GM21825 (cell line): ENCODE measurements around the gene COA4.

Source experiments
- ATAC-seq: cut with Tn5 transposase; IDR thresholded peaks from one replicate; pipeline ENCODE4 v1.9.1; 2021; ENCODE audit warnings: mild to moderate bottlenecking, moderate library complexity; ENCODE audit not compliant: unreplicated experiment

COA4 gene

DNA sequence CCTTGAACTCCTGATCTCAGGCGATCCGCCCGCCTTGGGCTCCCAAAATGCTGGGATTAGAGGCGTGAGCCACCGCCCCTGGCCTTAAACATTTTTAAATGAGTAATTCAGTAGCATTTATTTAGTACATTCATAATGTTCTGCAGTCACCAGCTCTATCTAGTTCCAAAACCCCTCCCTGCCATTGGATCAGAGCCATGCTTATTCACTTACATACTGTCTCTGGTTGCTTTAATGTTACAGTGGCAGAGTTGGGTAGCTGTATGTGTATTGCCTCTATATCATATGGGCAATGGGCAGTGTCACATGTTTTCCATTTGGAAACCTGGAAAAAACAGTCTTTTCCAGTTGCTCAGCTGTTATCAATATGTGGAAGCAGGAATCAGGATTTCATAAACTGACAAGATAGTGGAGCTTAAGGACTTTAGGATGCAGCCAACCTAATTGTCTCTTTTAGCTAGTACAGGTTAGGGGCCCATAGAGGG, 10.5 kb downstream of the COA4 start:
- no peak for ATAC-seq

GRCh38 chr11:73862986-73863385, 13.7 kb downstream of the COA4 start:
- ATAC-seq = no peak

- no peak for ATAC-seq
Measured at GRCh38 chr11:73860202-73860601, 16.4 kb downstream of the COA4 start.

DNA sequence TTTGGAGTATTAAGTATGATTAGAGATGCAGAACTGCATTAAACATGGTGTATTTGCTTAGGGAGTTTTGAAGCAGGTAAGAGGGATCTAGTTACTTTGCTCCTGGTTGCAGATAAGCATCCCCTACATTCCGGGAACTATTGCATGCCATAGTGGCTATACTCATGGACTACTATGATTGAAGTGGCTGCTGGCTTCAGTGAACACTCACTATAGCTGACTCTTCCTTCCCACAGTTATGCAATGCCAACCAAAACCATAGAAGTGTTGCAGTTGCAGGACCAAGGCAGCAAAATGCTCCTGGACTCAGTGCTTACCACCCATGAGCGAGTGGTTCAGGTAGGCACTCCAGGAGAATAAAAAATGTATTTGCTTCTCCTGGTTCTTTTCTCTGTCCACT, 17.0 kb downstream of the COA4 start:
- no peak for ATAC-seq

DNA sequence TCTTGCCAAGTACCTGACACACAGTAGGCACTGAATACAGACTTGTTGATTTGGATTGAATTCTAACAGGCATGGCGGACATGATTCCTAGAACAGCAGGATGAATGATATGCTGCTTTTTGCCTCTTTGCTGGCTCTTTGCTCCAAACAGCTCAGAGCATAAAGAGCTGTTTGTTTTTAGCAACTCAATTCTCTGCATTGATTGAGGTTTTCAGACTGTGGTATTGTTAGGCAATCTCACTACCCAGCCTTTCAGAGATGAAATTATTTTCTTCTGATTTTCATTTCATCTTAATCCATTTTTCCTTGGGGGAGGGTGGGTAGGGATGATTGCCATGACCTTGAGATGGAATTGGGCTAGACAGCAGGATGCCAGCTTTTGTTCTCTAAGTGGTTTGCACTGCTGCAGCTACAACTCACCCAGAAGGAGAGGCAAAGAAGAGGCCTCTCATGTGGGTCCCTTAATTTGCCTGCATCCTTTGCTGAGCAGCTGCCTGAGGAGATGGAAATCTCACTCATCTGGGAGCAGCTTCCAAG, 20.5 kb downstream of the COA4 start:
- ATAC-seq = no peak

- no peak for ATAC-seq
Measured at GRCh38 chr11:73854680-73855079, 22.0 kb downstream of the COA4 start.

- no peak for ATAC-seq
Measured at GRCh38 chr11:73852049-73852448, 24.6 kb downstream of the COA4 start.

- no peak for ATAC-seq
Measured at GRCh38 chr11:73851046-73851764, 25.4 kb downstream of the COA4 start.

DNA sequence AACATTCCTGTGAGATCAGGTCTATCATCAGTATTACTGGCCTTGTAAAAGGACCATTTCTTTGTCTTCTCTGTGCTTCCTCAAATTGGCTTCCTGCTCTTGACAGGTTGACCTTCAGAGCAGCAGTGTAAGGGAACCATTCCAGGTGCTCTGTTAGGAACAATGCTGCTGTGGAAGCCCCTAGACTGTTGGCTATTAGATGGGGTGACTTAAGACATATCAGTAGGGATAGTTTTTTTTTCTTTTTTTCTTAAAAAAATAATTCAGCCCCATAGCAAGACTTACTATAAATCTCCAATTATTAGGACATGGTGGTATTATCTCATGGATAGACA, 37.6 kb downstream of the COA4 start:
- no peak for ATAC-seq

- no peak for ATAC-seq
Measured at GRCh38 chr11:73838443-73839122, 38.1 kb downstream of the COA4 start.

- ATAC-seq = no peak
Measured at GRCh38 chr11:73833067-73833466, 43.6 kb downstream of the COA4 start.

GRCh38 chr11:73830261-73830660, 46.4 kb downstream of the COA4 start:
- ATAC-seq = no peak
